ENCODE data around the gene ZC2HC1B. TPM values are rescaled to one million over a fixed set of nuclear protein-coding genes. Genes with fewer than 3 reads are reported as not detected.

ZC2HC1B gene, protein sequence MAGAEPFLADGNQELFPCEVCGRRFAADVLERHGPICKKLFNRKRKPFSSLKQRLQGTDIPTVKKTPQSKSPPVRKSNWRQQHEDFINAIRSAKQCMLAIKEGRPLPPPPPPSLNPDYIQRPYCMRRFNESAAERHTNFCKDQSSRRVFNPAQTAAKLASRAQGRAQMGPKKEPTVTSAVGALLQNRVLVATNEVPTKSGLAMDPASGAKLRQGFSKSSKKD
- total RNA-seq (2021; fragmentation: NEBNext Ultra II Directional; extraction: Animal tissue kit (Norgen Biotek cat#: 25700)) (not detected in 2 replicates), polyA plus RNA-seq (2011; rRNA removed) (not detected in 2 replicates), polyA minus RNA-seq (2011; rRNA and poly(A)+ RNA removed) (not detected in 2 replicates)
- polyA plus RNA-seq (2011; cell fraction: cytosol; rRNA removed): not detected
- not detected for polyA plus RNA-seq (2011; cell fraction: nucleus; rRNA removed)
- not detected in 4 replicates for polyA plus RNA-seq (2012, experiment 1 of 2)
- polyA plus RNA-seq (2012, experiment 2 of 2): not detected
- not detected for polyA plus RNA-seq (2013, experiment 1 of 2)
- not detected for polyA plus RNA-seq (2013, experiment 2 of 2)
- polyA minus RNA-seq (2011; cell fraction: cytosol; rRNA and poly(A)+ RNA removed): not detected
- polyA minus RNA-seq (2011; cell fraction: nucleus; rRNA and poly(A)+ RNA removed): not detected
- long read RNA-seq, experiment 1: 0 reads
- long read RNA-seq, experiment 2: 0 reads

DNA sequence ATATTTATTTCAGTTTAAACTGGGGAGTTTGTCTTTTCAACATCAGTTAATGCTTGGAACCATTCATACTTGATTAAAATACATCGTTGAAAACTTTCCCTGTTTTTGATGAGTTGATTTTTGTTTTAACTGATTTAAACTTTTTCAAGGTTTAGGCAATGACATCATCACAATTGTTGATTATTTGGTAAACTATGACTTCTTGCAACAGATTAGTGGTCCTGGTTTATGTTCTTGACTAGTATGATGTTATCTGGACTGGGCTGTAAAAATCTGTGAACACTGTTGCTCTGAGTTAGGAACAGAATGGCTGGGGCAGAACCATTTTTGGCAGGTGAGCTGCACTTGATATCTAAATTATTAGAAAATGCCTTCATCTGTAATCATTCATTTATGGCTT is at the start of gene ZC2HC1B:
Gene ZC2HC1B, plus strand, starts transcription at position 241 of the 400 bp plus-strand sequence. Its CDS starts 66 bp downstream, at position 307.
- ChIA-PET POLR2A (ENCODE audit: partially characterized antibody) (interaction anchor here (0.7 to 4.8 kb wide), 3 partner anchors 10 to 319 kb away, joined by 3 to 20 read pairs (median 3); partner anchors contain the start of gene LTV1), CTCF (ENCODE audit: partially characterized antibody) (interaction anchor here (0.6 to 2.3 kb wide), 4 partner anchors 76 to 334 kb away, joined by 3 to 5 read pairs (median 3); no protein-coding TSS in a partner anchor)
- TF ChIP-seq NRF1 (IDR thresholded peaks at IDR 0.05; ENCODE audit: low read depth, low read length) (no peak), YY1 (IDR thresholded peaks at IDR 0.05; ENCODE audit: low read depth, low read length) (no peak), NANOG (IDR thresholded peaks at IDR 0.05; ENCODE audit: insufficient read depth, low read depth, low read length, poor library complexity, severe bottlenecking) (no peak), EP300 (IDR thresholded peaks at IDR 0.05; ENCODE audit: borderline replicate concordance in 1 of 2, low read depth in 2 of 2, low read length in 2 of 2) (no peak), EZH2 (IDR thresholded peaks at IDR 0.05; ENCODE audit: low read depth, low read length, severe bottlenecking) (no peak), JUN (IDR thresholded peaks at IDR 0.05; ENCODE audit: low read depth, low read length) (no peak), BCL11A (IDR thresholded peaks at IDR 0.05; ENCODE audit: low read depth in 2 of 2, low read length in 2 of 2) (no peak), CTBP2 (IDR thresholded peaks at IDR 0.05; ENCODE audit: borderline replicate concordance, insufficient read depth, insufficient read length, low read length) (no peak), SIX5 (IDR thresholded peaks at IDR 0.05; ENCODE audit: low read depth, low read length) (no peak)
- TF ChIP-seq, protein P1, sequence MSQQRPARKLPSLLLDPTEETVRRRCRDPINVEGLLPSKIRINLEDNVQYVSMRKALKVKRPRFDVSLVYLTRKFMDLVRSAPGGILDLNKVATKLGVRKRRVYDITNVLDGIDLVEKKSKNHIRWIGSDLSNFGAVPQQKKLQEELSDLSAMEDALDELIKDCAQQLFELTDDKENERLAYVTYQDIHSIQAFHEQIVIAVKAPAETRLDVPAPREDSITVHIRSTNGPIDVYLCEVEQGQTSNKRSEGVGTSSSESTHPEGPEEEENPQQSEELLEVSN (IDR thresholded peaks at IDR 0.05): no peak

More for the DNA sequence above, at the start of gene ZC2HC1B:
- H2AK5ac ChIP-seq (ENCODE audit: low read depth, low read length): no peak within 1 kb of the TSS
- H2BK12ac ChIP-seq (ENCODE audit: low read depth, low read length): no peak within 1 kb of the TSS
- no peaks in the 10 kb centered on the region for H4K20me1 ChIP-seq (replicated peaks in 1 of 2; ENCODE audit: control insufficient read depth in 1 of 2, insufficient read depth in 2 of 2, low read length in 2 of 2)
- H3K27me3 ChIP-seq (replicated peaks in 1 of 4; ENCODE audit: control insufficient read depth in 3 of 4, extremely low read depth in 1 of 4, insufficient read depth in 3 of 4, low read length in 3 of 4): no peaks in the 10 kb centered on the region
- no peak within 1 kb of the TSS for H2BK20ac ChIP-seq (ENCODE audit: low read length)
- no peak within 1 kb of the TSS for H2BK120ac ChIP-seq (replicated peaks; ENCODE audit: low read depth, low read length)
- no peak within 1 kb of the TSS for H3K27ac ChIP-seq (ENCODE audit: low read depth, low read length)
- no peak within 1 kb of the TSS for H2AFZ ChIP-seq (ENCODE audit: low read length)
- DNase-seq (ENCODE audit: low read depth in 1 of 2, low spot score in 2 of 2) (no peak), FAIRE-seq (no peak)
- no peak within 1 kb of the TSS for H4K8ac ChIP-seq (ENCODE audit: extremely low read depth, insufficient read depth, low read length)
- no peak within 1 kb of the TSS for H4K5ac ChIP-seq (ENCODE audit: insufficient read length, low read depth, low read length)
- no peak within 1 kb of the TSS for H2BK15ac ChIP-seq (ENCODE audit: low read length)
- no peaks in the 10 kb centered on the region; a peak in 1 of 4 replicates for H3K9me3 ChIP-seq (ENCODE audit: insufficient read depth in 2 of 2, low read depth in 1 of 2, low read length in 1 of 2)
- no peak within 1 kb of the TSS for H3K4me3 ChIP-seq (ENCODE audit: extremely low read depth in 1 of 4, insufficient read depth in 2 of 4, low read depth in 3 of 4, low read length in 4 of 4)
- WGBS, 2 experiments (ENCODE audit: extremely low coverage in 1 of 2, insufficient coverage in 1 of 2, insufficient read length in 1 of 2, insufficient replicate concordance in 2 of 2, low coverage in 1 of 2, low lambda C conversion rate in 2 of 2, missing lambda C conversion rate in 1 of 2): 96% methylated on average over 1 of the region's 1 CpG; no CpG with 5 or more reads in 1 of the 2 experiments
- no peak within 1 kb of the TSS for H4K91ac ChIP-seq (replicated peaks; ENCODE audit: insufficient read length, low read length)
- no peaks in the 10 kb centered on the region for H3K23me2 ChIP-seq (ENCODE audit: low read depth, low read length)
- H3K18ac ChIP-seq (ENCODE audit: extremely low read depth, low read length): no peak within 1 kb of the TSS
- H3K4me2 ChIP-seq (ENCODE audit: insufficient read depth in 1 of 2, low read depth in 2 of 2, low read length in 2 of 2): no peak within 1 kb of the TSS
- no peak within 1 kb of the TSS for H3K14ac ChIP-seq (ENCODE audit: insufficient read length)
- no peak within 1 kb of the TSS for H2BK5ac ChIP-seq (ENCODE audit: low read depth, low read length)
- no peak within 1 kb of the TSS for H3K4ac ChIP-seq (replicated peaks; ENCODE audit: insufficient read length, low read depth, low read length)
- no peak within 1 kb of the TSS for H3K9ac ChIP-seq (replicated peaks in 1 of 4; ENCODE audit: extremely low read depth in 1 of 4, low read depth in 3 of 4, low read length in 3 of 4)
- H3K36me3 ChIP-seq (ENCODE audit: control insufficient read depth in 2 of 4, insufficient read depth in 4 of 4, low read length in 3 of 4): peaks cover 0 to 62% (median 22%) of the 10 kb centered on the region in 4 experiments; a peak in 7 of 8 replicates
- no peak within 1 kb of the TSS for H3K23ac ChIP-seq (ENCODE audit: insufficient read length)
- no peaks in the 10 kb centered on the region for H3K4me1 ChIP-seq (replicated peaks in 1 of 4; ENCODE audit: control insufficient read depth in 3 of 4, insufficient read depth in 4 of 4, low read length in 3 of 4)
- H3K79me1 ChIP-seq (ENCODE audit: low read depth, low read length): no peaks in the 10 kb centered on the region
- no peaks in the 10 kb centered on the region for H3K79me2 ChIP-seq (ENCODE audit: control insufficient read depth in 1 of 2, insufficient read depth in 2 of 2, low read length in 2 of 2)
- no peak within 1 kb of the TSS for H3K56ac ChIP-seq (replicated peaks; ENCODE audit: insufficient read length, low read depth, low read length)
